ENCODE measurements around the gene SSTR3. TPM values are rescaled to one million over a fixed set of nuclear protein-coding genes. Genes with fewer than 3 reads are reported as not detected.

The SSTR3 gene
- total RNA-seq, 1 experiment from 2014 or later, result not detected

GRCh38 chr22:37241351-37242142 lies 29.3 kb upstream of the SSTR3 start:
- BruUV-seq (replicated peaks), result no TSS peak
- ChIA-PET POLR2A (interaction anchor here (1.4 to 3.0 kb wide), 2 partner anchors 12 to 16 kb away, joined by 5 to 27 read pairs; no protein-coding TSS in a partner anchor), CTCF (no interaction called here)
- Mint-ChIP-seq H3K27me3 (ENCODE audit: insufficient read depth, unreplicated experiment) (no peaks in the 10 kb centered on the region), H3K36me3 (ENCODE audit: insufficient read depth, unreplicated experiment) (peaks cover 8% of the 10 kb centered on the region), H3K4me3 (ENCODE audit: unreplicated experiment) (no peak overlapping the region), H3K27ac (ENCODE audit: low read depth, unreplicated experiment) (no peak overlapping the region), H3K9me3 (ENCODE audit: unreplicated experiment) (no peaks in the 10 kb centered on the region), H3K4me1 (ENCODE audit: insufficient read depth, unreplicated experiment) (peaks cover 13% of the 10 kb centered on the region)
- no peak for TF ChIP-seq CTCF (IDR thresholded peaks at IDR 0.05; ENCODE audit: unreplicated experiment)
- intact Hi-C loops (cut with micrococcal nuclease), result no loop called here
- no peak for DNase-seq (ENCODE audit: unreplicated experiment)

- no TSS peak for BruUV-seq (replicated peaks)
- no peaks in the 10 kb centered on the region for H3K27me3 Mint-ChIP-seq (ENCODE audit: insufficient read depth, unreplicated experiment)
- no peak for TF ChIP-seq CTCF (IDR thresholded peaks at IDR 0.05; ENCODE audit: unreplicated experiment)
- intact Hi-C loops (cut with micrococcal nuclease), result no loop called here
- no peak for DNase-seq (ENCODE audit: unreplicated experiment)
- POLR2A ChIA-PET, result no interaction called here
- CTCF ChIA-PET, result interaction anchor here (1.4 kb wide), 1 partner anchor 18 kb away, joined by 4 read pairs; no protein-coding TSS in a partner anchor
- H3K36me3 Mint-ChIP-seq (ENCODE audit: insufficient read depth, unreplicated experiment), result peaks cover 14% of the 10 kb centered on the region
- H3K4me3 Mint-ChIP-seq (ENCODE audit: unreplicated experiment), result no peak overlapping the region
- H3K4me1 Mint-ChIP-seq (ENCODE audit: insufficient read depth, unreplicated experiment), result peaks cover 13% of the 10 kb centered on the region
- no peaks in the 10 kb centered on the region for H3K9me3 Mint-ChIP-seq (ENCODE audit: unreplicated experiment)
- H3K27ac Mint-ChIP-seq (ENCODE audit: low read depth, unreplicated experiment), result no peak overlapping the region
Measured at GRCh38 chr22:37240941-37241320, 28.7 kb upstream of the SSTR3 start.

- H3K4me3 Mint-ChIP-seq (ENCODE audit: unreplicated experiment), result no peak overlapping the region
- H3K27ac Mint-ChIP-seq (ENCODE audit: low read depth, unreplicated experiment), result no peak overlapping the region
- peaks cover 14% of the 10 kb centered on the region for H3K36me3 Mint-ChIP-seq (ENCODE audit: insufficient read depth, unreplicated experiment)
- TF ChIP-seq CTCF (IDR thresholded peaks at IDR 0.05; ENCODE audit: unreplicated experiment), result no peak
- DNase-seq (ENCODE audit: unreplicated experiment), result no peak
- intact Hi-C loops (cut with micrococcal nuclease), result no loop called here
- ChIA-PET POLR2A (no interaction called here), CTCF (interaction anchor here (1.4 kb wide), 1 partner anchor 19 kb away, joined by 4 read pairs; no protein-coding TSS in a partner anchor)
- no peaks in the 10 kb centered on the region for H3K9me3 Mint-ChIP-seq (ENCODE audit: unreplicated experiment)
- no peaks in the 10 kb centered on the region for H3K27me3 Mint-ChIP-seq (ENCODE audit: insufficient read depth, unreplicated experiment)
- no TSS peak for BruUV-seq (replicated peaks)
- H3K4me1 Mint-ChIP-seq (ENCODE audit: insufficient read depth, unreplicated experiment), result peaks cover 13% of the 10 kb centered on the region
Measured at GRCh38 chr22:37240240-37240940, 28.1 kb upstream of the SSTR3 start.

Measured in MCF 10A (cell line).